Neural cell (in vitro differentiated cells): ENCODE results near the gene NAP1L5.

Source experiments
- EP300 ChIP-seq: fragments of 450-650 bp; conservative IDR thresholded peaks from 2 replicates; pipeline ENCODE4 v1.6.1; 2014; ENCODE audit warnings: antibody characterized with exemption, mild to moderate bottlenecking, moderate library complexity; ENCODE audit not compliant: poor library complexity, severe bottlenecking
- EZH2 ChIP-seq: fragments of 200-600, 300-800 bp; shearing (Covaris generic), sonication (generic); IDR thresholded peaks from 2 replicates; pipeline ENCODE4 v1.6.1; 2014; ENCODE audit warnings: antibody characterized with exemption, low read length, borderline replicate concordance, mild to moderate bottlenecking; ENCODE audit not compliant: insufficient read depth, poor library complexity, severe bottlenecking
- MXI1 ChIP-seq: fragments of 450-650 bp; conservative IDR thresholded peaks from 2 replicates; pipeline ENCODE4 v1.6.1; 2014; ENCODE audit warnings: antibody characterized with exemption, mild to moderate bottlenecking; ENCODE audit not compliant: poor library complexity, severe bottlenecking
- POLR2AphosphoS5 ChIP-seq: IDR thresholded peaks from 2 replicates; pipeline ENCODE4 v1.6.1; 2012
- RAD21 ChIP-seq: fragments of 450-650 bp; conservative IDR thresholded peaks from 2 replicates; pipeline ENCODE4 v1.6.1; 2014; ENCODE audit warnings: antibody characterized with exemption, mild to moderate bottlenecking, moderate library complexity
- SMC3 ChIP-seq: fragments of 450-650 bp; conservative IDR thresholded peaks from 2 replicates; pipeline ENCODE4 v1.6.1; 2014; ENCODE audit warnings: antibody characterized with exemption, mild to moderate bottlenecking, moderate library complexity; ENCODE audit not compliant: poor library complexity
- TAF1 ChIP-seq: IDR thresholded peaks from 2 replicates; pipeline ENCODE4 v1.6.1; 2012; ENCODE audit warnings: low read depth
- TF ChIP-seq, protein P1 (sequence below): IDR thresholded peaks from 2 replicates; pipeline ENCODE4 v1.6.1; 2012; ENCODE audit warnings: borderline replicate concordance
- TF ChIP-seq, protein P2 (sequence below): fragments of 450-650 bp; IDR thresholded peaks from 2 replicates; pipeline ENCODE4 v1.5.1; 2014; ENCODE audit warnings: antibody characterized with exemption, mild to moderate bottlenecking, moderate library complexity; ENCODE audit not compliant: poor library complexity, severe bottlenecking

DNA sequence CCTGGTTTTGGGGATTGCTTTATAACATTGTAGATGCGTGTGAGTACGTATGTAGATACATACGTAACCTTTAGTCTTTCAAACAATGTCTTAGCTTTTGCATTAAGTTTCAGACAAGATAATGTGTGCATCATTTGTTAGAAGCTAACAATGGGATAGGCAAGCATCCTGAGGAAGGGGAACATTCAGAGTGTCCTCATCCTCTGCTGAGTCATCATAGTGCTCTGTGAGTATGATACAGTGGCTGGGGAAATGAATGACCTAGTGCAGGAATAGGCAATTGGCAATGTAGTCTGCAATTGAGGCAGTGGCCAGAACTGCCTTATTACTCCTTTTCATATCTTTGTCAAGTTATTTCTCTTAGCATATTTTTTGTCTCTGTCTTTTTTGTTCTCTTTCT is 7.3 kb downstream of the NAP1L5 start:
- TF ChIP-seq, protein P1, sequence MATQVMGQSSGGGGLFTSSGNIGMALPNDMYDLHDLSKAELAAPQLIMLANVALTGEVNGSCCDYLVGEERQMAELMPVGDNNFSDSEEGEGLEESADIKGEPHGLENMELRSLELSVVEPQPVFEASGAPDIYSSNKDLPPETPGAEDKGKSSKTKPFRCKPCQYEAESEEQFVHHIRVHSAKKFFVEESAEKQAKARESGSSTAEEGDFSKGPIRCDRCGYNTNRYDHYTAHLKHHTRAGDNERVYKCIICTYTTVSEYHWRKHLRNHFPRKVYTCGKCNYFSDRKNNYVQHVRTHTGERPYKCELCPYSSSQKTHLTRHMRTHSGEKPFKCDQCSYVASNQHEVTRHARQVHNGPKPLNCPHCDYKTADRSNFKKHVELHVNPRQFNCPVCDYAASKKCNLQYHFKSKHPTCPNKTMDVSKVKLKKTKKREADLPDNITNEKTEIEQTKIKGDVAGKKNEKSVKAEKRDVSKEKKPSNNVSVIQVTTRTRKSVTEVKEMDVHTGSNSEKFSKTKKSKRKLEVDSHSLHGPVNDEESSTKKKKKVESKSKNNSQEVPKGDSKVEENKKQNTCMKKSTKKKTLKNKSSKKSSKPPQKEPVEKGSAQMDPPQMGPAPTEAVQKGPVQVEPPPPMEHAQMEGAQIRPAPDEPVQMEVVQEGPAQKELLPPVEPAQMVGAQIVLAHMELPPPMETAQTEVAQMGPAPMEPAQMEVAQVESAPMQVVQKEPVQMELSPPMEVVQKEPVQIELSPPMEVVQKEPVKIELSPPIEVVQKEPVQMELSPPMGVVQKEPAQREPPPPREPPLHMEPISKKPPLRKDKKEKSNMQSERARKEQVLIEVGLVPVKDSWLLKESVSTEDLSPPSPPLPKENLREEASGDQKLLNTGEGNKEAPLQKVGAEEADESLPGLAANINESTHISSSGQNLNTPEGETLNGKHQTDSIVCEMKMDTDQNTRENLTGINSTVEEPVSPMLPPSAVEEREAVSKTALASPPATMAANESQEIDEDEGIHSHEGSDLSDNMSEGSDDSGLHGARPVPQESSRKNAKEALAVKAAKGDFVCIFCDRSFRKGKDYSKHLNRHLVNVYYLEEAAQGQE, result no peak
- TF ChIP-seq, protein P2, sequence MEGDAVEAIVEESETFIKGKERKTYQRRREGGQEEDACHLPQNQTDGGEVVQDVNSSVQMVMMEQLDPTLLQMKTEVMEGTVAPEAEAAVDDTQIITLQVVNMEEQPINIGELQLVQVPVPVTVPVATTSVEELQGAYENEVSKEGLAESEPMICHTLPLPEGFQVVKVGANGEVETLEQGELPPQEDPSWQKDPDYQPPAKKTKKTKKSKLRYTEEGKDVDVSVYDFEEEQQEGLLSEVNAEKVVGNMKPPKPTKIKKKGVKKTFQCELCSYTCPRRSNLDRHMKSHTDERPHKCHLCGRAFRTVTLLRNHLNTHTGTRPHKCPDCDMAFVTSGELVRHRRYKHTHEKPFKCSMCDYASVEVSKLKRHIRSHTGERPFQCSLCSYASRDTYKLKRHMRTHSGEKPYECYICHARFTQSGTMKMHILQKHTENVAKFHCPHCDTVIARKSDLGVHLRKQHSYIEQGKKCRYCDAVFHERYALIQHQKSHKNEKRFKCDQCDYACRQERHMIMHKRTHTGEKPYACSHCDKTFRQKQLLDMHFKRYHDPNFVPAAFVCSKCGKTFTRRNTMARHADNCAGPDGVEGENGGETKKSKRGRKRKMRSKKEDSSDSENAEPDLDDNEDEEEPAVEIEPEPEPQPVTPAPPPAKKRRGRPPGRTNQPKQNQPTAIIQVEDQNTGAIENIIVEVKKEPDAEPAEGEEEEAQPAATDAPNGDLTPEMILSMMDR, result no peak
- TF ChIP-seq TAF1 (no peak), MXI1 (no peak), EP300 (no peak), EZH2 (no peak), POLR2AphosphoS5 (no peak), RAD21 (no peak), SMC3 (no peak)
